Omental fat pad (tissue), 4 donors: ENCODE measurements around the gene CYLD. TPM values are rescaled to one million over a fixed set of nuclear protein-coding genes. Genes with fewer than 3 reads are reported as not detected.

Experiments used
- ATAC-seq: fragments of 150-250 bp; one replicate; pipeline ENCODE4 v1.9.1; 2016; ENCODE audit warnings: mild to moderate bottlenecking, moderate library complexity; ENCODE audit not compliant: low FRiP score
- DNase-seq: peaks from one replicate; pipeline ENCODE4 v3.0.0-alpha.2; 2019; ENCODE audit warnings: low spot score
- total RNA-seq, 4 donors: library from RNA; depleted of rRNA; stranded (reverse); fragments of >200 nt; gene quantifications; one replicate each; pipeline ENCODE4 v1.1.0, GENCODE V29; 2016
- TF ChIP-seq, protein P1 (sequence below), 3 donors: fragments of 450-650 bp; IDR thresholded peaks; one replicate each; pipeline ENCODE4 v1.5.1; 2016 to 2017; ENCODE audit warnings: antibody characterized with exemption in 3 of 3, mild to moderate bottlenecking in 3 of 3, moderate library complexity in 2 of 3

The CYLD gene
- total RNA-seq, 4 donors from 2014 or later, result 20.5 to 51.1 (median 36.6) TPM

DNA sequence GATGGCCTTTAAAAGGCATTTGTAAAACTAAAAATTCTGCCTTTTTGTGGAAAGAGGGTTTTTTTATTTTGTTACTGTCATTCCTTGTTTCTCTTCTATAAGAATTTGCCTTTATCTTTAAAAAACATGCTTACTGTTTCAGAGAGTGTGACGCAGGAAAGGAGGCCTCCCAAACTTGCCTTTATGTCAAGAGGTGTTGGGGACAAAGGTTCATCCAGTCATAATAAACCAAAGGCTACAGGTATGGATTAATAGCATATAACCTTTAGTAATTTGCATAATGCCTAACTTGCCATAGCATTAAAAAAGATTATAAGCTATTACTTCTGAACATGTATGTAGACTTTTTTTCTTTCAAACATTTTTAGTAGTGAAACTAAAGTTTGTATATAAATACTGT, 34.2 kb downstream of the CYLD start:
- TF ChIP-seq, protein P1, sequence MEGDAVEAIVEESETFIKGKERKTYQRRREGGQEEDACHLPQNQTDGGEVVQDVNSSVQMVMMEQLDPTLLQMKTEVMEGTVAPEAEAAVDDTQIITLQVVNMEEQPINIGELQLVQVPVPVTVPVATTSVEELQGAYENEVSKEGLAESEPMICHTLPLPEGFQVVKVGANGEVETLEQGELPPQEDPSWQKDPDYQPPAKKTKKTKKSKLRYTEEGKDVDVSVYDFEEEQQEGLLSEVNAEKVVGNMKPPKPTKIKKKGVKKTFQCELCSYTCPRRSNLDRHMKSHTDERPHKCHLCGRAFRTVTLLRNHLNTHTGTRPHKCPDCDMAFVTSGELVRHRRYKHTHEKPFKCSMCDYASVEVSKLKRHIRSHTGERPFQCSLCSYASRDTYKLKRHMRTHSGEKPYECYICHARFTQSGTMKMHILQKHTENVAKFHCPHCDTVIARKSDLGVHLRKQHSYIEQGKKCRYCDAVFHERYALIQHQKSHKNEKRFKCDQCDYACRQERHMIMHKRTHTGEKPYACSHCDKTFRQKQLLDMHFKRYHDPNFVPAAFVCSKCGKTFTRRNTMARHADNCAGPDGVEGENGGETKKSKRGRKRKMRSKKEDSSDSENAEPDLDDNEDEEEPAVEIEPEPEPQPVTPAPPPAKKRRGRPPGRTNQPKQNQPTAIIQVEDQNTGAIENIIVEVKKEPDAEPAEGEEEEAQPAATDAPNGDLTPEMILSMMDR (IDR thresholded peaks at IDR 0.05), result no peak

DNA sequence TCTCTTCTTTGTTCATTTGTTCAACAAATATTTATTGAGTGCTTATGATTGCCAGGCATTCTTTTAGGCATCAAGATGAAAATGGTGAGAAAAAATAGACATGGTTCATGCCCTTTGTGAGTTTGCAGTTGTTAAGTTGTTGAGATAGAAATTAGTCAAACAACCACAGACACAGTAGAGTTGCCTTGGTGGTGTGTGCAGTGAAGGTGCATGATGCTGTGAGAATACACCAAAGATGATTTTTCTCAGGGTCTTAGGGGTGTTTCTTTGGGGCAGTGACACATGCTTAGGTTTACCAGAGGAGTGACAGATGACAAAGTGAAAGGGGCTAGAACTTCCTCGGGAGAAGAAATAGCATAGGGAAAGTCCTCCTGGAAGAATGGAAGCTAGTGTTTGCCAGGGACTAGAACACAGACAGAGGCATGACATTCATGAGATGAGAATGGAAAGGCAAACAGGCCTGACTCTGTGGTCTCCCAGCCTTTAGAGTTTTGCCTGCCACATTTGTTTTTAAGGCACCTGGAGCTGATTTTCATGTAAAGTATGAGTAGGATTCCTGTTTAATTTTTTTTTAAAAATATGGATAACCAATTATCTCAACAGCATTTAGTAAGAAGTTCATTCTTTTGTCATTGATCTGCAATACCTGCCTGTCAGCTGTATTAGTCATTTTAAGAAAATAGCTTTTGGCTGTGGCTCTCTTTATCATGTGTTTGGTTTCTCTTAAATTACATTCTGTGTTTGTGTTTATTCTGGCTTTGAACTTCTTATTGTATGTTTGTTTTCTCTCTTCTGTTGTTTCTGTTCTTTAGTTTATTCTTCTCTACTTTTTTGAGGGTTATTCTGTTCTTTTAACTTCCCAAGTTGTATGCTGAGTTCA, 36.6 kb downstream of the CYLD start:
- TF ChIP-seq, protein P1 (IDR thresholded peaks at IDR 0.05), result no peak
- ATAC-seq, result no peak
- no peak for DNase-seq

More for the DNA sequence above, 34.2 kb downstream of the CYLD start:
- DNase-seq (no peak), ATAC-seq (no peak)

DNA sequence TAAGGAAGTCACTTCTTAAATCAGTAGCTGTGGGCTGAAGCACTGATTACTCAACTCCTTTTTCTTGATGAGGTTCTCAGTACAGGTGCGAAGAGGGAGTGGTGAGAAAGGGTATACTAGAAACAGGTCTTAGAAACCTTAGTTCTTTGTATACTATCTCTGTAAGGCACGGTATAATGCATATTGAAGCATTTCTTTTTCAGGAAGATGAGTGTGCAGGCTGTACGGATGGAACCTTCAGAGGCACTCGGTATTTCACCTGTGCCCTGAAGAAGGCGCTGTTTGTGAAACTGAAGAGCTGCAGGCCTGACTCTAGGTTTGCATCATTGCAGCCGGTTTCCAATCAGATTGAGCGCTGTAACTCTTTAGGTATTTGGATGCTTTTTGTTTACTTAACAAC, 39.2 kb downstream of the CYLD start:
- DNase-seq (no peak), ATAC-seq (no peak)
- TF ChIP-seq, protein P1 (IDR thresholded peaks at IDR 0.05), result no peak

DNA sequence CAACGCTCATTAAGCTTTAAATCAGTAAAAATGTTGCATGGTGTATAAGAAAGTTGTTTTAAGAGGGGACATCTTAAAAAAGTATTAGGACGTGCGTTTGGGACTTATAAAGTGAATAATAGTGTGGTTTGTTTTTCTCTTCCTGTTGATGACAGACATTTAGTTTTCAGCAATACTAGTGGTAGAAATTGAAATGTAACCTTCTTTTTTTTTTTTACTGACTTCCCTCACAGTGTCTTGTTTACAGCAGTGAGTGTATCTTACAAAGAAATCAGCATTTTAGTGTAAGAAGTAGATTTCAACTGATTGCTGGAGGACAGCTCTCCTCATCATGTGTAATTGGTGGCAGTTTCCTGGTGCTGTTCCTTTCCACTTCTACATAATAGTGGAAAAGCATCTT, 39.6 kb downstream of the CYLD start:
- ATAC-seq (no peak), DNase-seq (no peak)
- TF ChIP-seq, protein P1 (IDR thresholded peaks at IDR 0.05), result no peak

DNA sequence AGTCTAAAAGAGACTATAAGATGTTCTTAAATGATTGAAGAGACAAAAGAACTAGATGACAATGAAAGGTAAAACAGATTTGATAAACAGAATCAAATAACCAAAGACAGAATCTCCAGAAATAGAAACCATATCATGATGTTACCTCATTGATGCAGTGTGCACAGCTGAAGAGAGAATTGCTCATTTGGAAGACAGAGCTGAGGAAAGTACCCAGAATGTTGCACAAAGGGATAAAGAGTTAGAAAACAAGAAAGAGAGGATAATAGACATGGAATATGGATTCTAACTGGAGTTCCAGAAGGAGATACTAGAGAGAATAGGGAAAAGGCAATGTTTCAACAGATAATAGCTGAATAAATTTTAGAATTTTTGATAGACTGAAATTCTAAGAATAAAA, 47.9 kb downstream of the CYLD start:
- TF ChIP-seq, protein P1 (IDR thresholded peaks at IDR 0.05), result no peak
- ATAC-seq (no peak), DNase-seq (no peak)

DNA sequence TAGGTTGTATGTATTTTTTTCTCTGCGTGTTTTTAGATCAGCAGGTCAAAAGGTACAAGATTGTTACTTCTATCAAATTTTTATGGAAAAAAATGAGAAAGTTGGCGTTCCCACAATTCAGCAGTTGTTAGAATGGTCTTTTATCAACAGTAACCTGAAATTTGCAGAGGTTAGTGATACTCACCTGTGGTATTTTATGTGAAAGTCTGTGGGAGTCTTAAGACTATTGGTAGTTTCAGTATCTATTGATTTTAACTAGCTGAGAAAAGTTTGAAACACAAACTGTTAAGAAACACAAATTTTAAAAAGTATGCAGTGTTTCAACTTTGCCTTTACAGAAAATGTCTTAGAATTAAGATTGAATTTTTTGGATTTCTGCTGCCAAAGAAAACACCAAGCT, 49.6 kb downstream of the CYLD start:
- TF ChIP-seq, protein P1 (IDR thresholded peaks at IDR 0.05), result no peak
- ATAC-seq (no peak), DNase-seq (no peak)

DNA sequence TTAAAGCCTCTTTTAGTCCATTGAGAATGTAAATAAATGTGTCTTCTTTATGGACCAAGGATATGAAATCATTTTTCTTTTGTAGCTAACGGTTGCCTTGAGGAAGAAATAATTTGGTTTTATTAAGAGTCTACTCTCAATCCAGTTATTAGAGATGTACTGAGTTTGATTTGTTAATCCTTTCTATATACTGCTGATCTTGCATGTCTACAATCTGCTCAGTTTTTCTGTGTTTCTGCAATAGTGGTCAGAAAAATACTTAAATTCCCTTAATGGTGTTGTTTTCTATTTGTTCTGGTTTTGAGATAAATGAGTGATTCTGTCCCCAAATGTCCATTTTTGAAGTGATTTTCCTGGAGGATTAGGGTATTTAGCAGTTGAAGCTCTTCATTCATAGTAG, 54.9 kb downstream of the CYLD start:
- TF ChIP-seq, protein P1 (IDR thresholded peaks at IDR 0.05), result no peak
- no peak for ATAC-seq
- DNase-seq, result no peak
